ENCODE results near the gene WDR88.

- TF ChIP-seq CTCF (IDR thresholded peaks at IDR 0.05) (no peak), POLR2A (IDR thresholded peaks at IDR 0.05) (no peak), EP300 (IDR thresholded peaks at IDR 0.05; ENCODE audit: low read depth) (no peak)
Measured at GRCh38 chr19:33202546-33203507, 70.9 kb downstream of the WDR88 start.

Measured in transverse colon (tissue), 3 donors.